SH-SY5Y (cell line): ENCODE data around the gene PLPPR2.

Experiments used
- GATA2 ChIP-seq: IDR thresholded peaks from 2 replicates; pipeline ENCODE4 v1.6.1; 2011; ENCODE audit warnings: mild to moderate bottlenecking, low read depth, low read length
- GATA3 ChIP-seq: IDR thresholded peaks from 2 replicates; pipeline ENCODE4 v1.6.1; 2011; ENCODE audit warnings: low read depth, mild to moderate bottlenecking, low read length, moderate library complexity

DNA sequence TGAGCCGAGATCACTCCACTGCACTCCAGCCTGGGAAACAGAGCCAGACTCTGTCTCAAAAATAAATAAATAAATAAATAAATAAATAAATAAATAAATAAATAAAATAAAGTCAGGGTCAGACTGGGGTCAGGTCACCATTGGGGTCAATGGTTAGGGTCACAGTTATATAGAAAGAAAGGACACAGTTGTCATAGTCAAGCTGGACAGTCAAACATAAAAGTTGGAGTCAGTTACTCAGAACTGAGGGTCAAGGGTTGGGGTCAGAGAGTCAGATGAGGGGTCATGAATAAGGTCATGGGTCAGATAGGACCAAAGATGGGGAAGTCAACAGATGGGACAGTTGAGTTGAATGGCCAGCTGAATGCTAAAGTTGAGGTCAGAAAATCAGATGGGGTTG is 45.6 kb downstream of the PLPPR2 start:
- TF ChIP-seq GATA3 (no peak), GATA2 (no peak)
